Parathyroid adenoma (tissue), 2 donors: Measurements from ENCODE around the gene DHH.

Experiments used
- H2AFZ ChIP-seq: fragments of 300-600 bp; sonication (generic); one replicate; pipeline ENCODE4 v1.7.0; 2017; ENCODE audit warnings: antibody characterized with exemption, mild to moderate bottlenecking
- H3K27ac ChIP-seq: fragments of 300-600 bp; sonication (generic); one replicate; pipeline ENCODE4 v1.7.0; 2017
- H3K27me3 ChIP-seq: fragments of 300-600 bp; sonication (generic); one replicate; pipeline ENCODE4 v1.7.0; 2017; ENCODE audit warnings: low read length; ENCODE audit not compliant: control insufficient read depth, insufficient read depth
- H3K36me3 ChIP-seq: fragments of 300-600 bp; sonication (generic); one replicate; pipeline ENCODE4 v1.7.0; 2017; ENCODE audit warnings: low read length; ENCODE audit not compliant: control insufficient read depth, insufficient read depth
- H3K4me1 ChIP-seq: fragments of 300-600 bp; sonication (generic); one replicate; pipeline ENCODE4 v1.7.0; 2017; ENCODE audit warnings: control low read depth
- H3K4me2 ChIP-seq: fragments of 300-600 bp; sonication (generic); one replicate; pipeline ENCODE4 v1.7.0; 2017; ENCODE audit warnings: low read length
- H3K4me3 ChIP-seq: fragments of 300-600 bp; sonication (generic); one replicate; pipeline ENCODE4 v1.7.0; 2017; ENCODE audit warnings: low read depth, low read length
- H3K79me2 ChIP-seq: fragments of 300-600 bp; sonication (generic); one replicate; pipeline ENCODE4 v1.7.0; 2017; ENCODE audit warnings: control low read depth
- H3K9ac ChIP-seq: fragments of 300-600 bp; sonication (generic); one replicate; pipeline ENCODE4 v1.7.0; 2017; ENCODE audit warnings: mild to moderate bottlenecking
- H3K9me3 ChIP-seq: fragments of 300-600 bp; sonication (generic); one replicate; pipeline ENCODE4 v1.7.0; 2017; ENCODE audit warnings: low read length; ENCODE audit not compliant: control insufficient read depth
- TF ChIP-seq, protein P1 (sequence below): fragments of 300-600 bp; sonication (generic); IDR thresholded peaks from one replicate; pipeline ENCODE4 v1.7.0; 2017; ENCODE audit warnings: antibody characterized with exemption, mild to moderate bottlenecking
- donor health status: primary hyperparathyroidism.

DHH gene

DNA sequence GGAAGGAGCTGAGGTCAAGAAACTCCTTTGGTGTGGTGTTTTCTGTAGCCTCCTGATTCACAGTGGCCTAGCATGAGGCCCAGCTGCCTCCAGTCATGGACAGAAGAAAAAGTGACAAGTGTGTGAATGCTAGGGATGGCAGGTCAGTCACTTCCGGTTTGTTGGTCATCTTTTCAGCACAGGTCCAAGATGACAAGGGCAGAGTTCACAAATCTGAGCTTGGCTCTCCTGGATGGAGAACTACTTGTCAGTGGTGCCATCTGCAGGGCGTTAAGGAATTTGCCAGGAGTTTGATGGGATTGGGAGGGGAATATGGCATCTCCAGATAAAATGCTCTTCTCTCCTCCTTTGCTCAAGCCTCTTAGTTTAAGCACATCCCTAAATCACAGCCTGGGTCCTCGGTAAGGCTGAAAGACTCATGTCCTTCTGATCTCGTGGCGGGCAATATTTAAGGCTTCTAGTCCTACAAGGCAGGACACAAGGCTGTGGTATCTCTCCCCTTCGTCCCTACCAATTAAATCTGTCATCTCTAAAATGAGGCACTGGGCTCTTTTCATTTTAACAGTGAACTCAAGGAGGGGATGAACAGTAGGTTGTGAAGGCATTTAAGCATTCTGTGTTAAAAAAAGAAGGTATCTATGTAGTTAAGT is 26.6 kb upstream of the DHH start:
- Histone ChIP-seq H3K27ac (no peak overlapping the region), H3K4me3 (no peak overlapping the region), H3K9ac (no peak overlapping the region), H2AFZ (peak overlapping the region; percentile 25), H3K79me2 (no peaks in the 10 kb centered on the region), H3K4me2 (no peak overlapping the region), H3K9me3 (no peaks in the 10 kb centered on the region), H3K36me3 (no peaks in the 10 kb centered on the region), H3K4me1 (peaks cover 3% of the 10 kb centered on the region), H3K27me3 (no peaks in the 10 kb centered on the region)
- TF ChIP-seq, protein P1, sequence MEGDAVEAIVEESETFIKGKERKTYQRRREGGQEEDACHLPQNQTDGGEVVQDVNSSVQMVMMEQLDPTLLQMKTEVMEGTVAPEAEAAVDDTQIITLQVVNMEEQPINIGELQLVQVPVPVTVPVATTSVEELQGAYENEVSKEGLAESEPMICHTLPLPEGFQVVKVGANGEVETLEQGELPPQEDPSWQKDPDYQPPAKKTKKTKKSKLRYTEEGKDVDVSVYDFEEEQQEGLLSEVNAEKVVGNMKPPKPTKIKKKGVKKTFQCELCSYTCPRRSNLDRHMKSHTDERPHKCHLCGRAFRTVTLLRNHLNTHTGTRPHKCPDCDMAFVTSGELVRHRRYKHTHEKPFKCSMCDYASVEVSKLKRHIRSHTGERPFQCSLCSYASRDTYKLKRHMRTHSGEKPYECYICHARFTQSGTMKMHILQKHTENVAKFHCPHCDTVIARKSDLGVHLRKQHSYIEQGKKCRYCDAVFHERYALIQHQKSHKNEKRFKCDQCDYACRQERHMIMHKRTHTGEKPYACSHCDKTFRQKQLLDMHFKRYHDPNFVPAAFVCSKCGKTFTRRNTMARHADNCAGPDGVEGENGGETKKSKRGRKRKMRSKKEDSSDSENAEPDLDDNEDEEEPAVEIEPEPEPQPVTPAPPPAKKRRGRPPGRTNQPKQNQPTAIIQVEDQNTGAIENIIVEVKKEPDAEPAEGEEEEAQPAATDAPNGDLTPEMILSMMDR = peak; percentile 67

GRCh38 chr12:49111206-49111605 is 16.6 kb upstream of the DHH start:
- Histone ChIP-seq H3K4me2 (peak overlapping the region; percentile 84), H3K4me3 (peak overlapping the region; percentile 96), H3K9me3 (no peaks in the 10 kb centered on the region), H3K79me2 (peaks cover 9% of the 10 kb centered on the region), H3K4me1 (peaks cover 5% of the 10 kb centered on the region), H3K27ac (peak overlapping the region; percentile 89), H2AFZ (peak overlapping the region; percentile 89), H3K9ac (no peak overlapping the region), H3K27me3 (no peaks in the 10 kb centered on the region), H3K36me3 (no peaks in the 10 kb centered on the region)
- TF ChIP-seq, protein P1 = no peak

GRCh38 chr12:49110464-49111155 is 16.0 kb upstream of the DHH start, which contains the start of gene LMBR1L:
LMBR1L (minus strand) TSS chr12:49110847; CDS start chr12:49110555, 292 bp downstream.
- Histone ChIP-seq H3K9me3 (no peaks in the 10 kb centered on the region), H3K36me3 (no peaks in the 10 kb centered on the region), H3K4me1 (peaks cover 5% of the 10 kb centered on the region), H3K79me2 (peaks cover 9% of the 10 kb centered on the region), H3K4me2 (peak within 1 kb of the TSS; percentile 84), H3K27ac (peak within 1 kb of the TSS; percentile 89), H2AFZ (peak within 1 kb of the TSS; percentile 89), H3K4me3 (peak within 1 kb of the TSS; percentile 96), H3K27me3 (no peaks in the 10 kb centered on the region), H3K9ac (peak within 1 kb of the TSS; percentile 75)
- TF ChIP-seq, protein P1 = peak; percentile 65

GRCh38 chr12:49109641-49110463 is 15.3 kb upstream of the DHH start:
- H3K27me3 ChIP-seq = no peaks in the 10 kb centered on the region
- no peaks in the 10 kb centered on the region for H3K9me3 ChIP-seq
- TF ChIP-seq, protein P1 = no peak
- H3K27ac ChIP-seq = peak overlapping the region; percentile 89
- H3K36me3 ChIP-seq = no peaks in the 10 kb centered on the region
- peaks cover 9% of the 10 kb centered on the region for H3K79me2 ChIP-seq
- H3K4me2 ChIP-seq = peak overlapping the region; percentile 84
- peak overlapping the region; percentile 96 for H3K4me3 ChIP-seq
- H3K4me1 ChIP-seq = peaks cover 5% of the 10 kb centered on the region
- peak overlapping the region; percentile 89 for H2AFZ ChIP-seq
- H3K9ac ChIP-seq = peak overlapping the region; percentile 75
